Neuron (in vitro differentiated cells): ENCODE data around the gene PLCG1.

Experiments
- H2AFZ ChIP-seq: one replicate; pipeline ENCODE4 v1.6.1; 2013; ENCODE audit warnings: low read depth, mild to moderate bottlenecking, inconsistent platforms, low read length, moderate library complexity
- H3K27me3 ChIP-seq: one replicate; pipeline ENCODE4 v1.6.1; 2013; ENCODE audit warnings: low read length; ENCODE audit not compliant: insufficient read depth
- H3K36me3 ChIP-seq: one replicate; pipeline ENCODE4 v1.6.1; 2013; ENCODE audit warnings: low read length; ENCODE audit not compliant: insufficient read depth
- H3K4me1 ChIP-seq: one replicate; pipeline ENCODE4 v1.6.1; 2013; ENCODE audit warnings: low read length; ENCODE audit not compliant: insufficient read depth
- H3K4me3 ChIP-seq: 2 replicates; pipeline ENCODE4 v1.5.1; 2013; ENCODE audit warnings: mild to moderate bottlenecking, low read length, moderate library complexity
- H3K9me3 ChIP-seq: one replicate; pipeline ENCODE4 v1.6.1; 2013; ENCODE audit warnings: low read length

PLCG1 gene

GRCh38 chr20:41136680-41137613 is at the start of gene PLCG1:
PLCG1 (plus strand) TSS chr20:41137543; CDS start chr20:41137642, 99 bp downstream.
- peaks cover 38% of the 10 kb centered on the region for H3K4me1 ChIP-seq
- peak within 1 kb of the TSS; percentile 84 for H2AFZ ChIP-seq

GRCh38 chr20:41087777-41088176 is 49.6 kb upstream of the PLCG1 start:
- no peak overlapping the region for H3K4me3 ChIP-seq
- no peaks in the 10 kb centered on the region for H3K27me3 ChIP-seq
- H3K9me3 ChIP-seq, result no peaks in the 10 kb centered on the region
- H3K4me1 ChIP-seq, result no peaks in the 10 kb centered on the region
- no peak overlapping the region for H2AFZ ChIP-seq
- peaks cover 78% of the 10 kb centered on the region for H3K36me3 ChIP-seq

More at GRCh38 chr20:41136680-41137613, at the start of gene PLCG1:
- Histone ChIP-seq H3K9me3 (no peaks in the 10 kb centered on the region), H3K27me3 (no peaks in the 10 kb centered on the region), H3K36me3 (peaks cover 18% of the 10 kb centered on the region), H3K4me3 (peak within 1 kb of the TSS; percentile 79)

GRCh38 chr20:41089555-41089954 is 47.8 kb upstream of the PLCG1 start:
- H3K36me3 ChIP-seq, result peaks cover 77% of the 10 kb centered on the region
- H3K9me3 ChIP-seq, result no peaks in the 10 kb centered on the region
- H3K27me3 ChIP-seq, result no peaks in the 10 kb centered on the region
- no peaks in the 10 kb centered on the region for H3K4me1 ChIP-seq
- H3K4me3 ChIP-seq, result no peak overlapping the region
- no peak overlapping the region for H2AFZ ChIP-seq

- Histone ChIP-seq H3K9me3 (no peaks in the 10 kb centered on the region), H3K36me3 (peaks cover 73% of the 10 kb centered on the region)
Measured at GRCh38 chr20:41091927-41092326, 45.4 kb upstream of the PLCG1 start.

GRCh38 chr20:41094353-41095055 is 42.8 kb upstream of the PLCG1 start:
- no peaks in the 10 kb centered on the region for H3K9me3 ChIP-seq
- H3K4me3 ChIP-seq, result no peak overlapping the region
- H2AFZ ChIP-seq, result no peak overlapping the region
- H3K36me3 ChIP-seq, result peaks cover 76% of the 10 kb centered on the region
- H3K4me1 ChIP-seq, result no peaks in the 10 kb centered on the region
- no peaks in the 10 kb centered on the region for H3K27me3 ChIP-seq

More at GRCh38 chr20:41091927-41092326, 45.4 kb upstream of the PLCG1 start:
- no peaks in the 10 kb centered on the region for H3K4me1 ChIP-seq
- no peak overlapping the region for H2AFZ ChIP-seq
- H3K4me3 ChIP-seq, result no peak overlapping the region
- no peaks in the 10 kb centered on the region for H3K27me3 ChIP-seq

- Histone ChIP-seq H2AFZ (no peak overlapping the region), H3K4me1 (no peaks in the 10 kb centered on the region)
Measured at GRCh38 chr20:41095110-41095969, 42.0 kb upstream of the PLCG1 start.

GRCh38 chr20:41098703-41099250 is 38.6 kb upstream of the PLCG1 start:
- H3K36me3 ChIP-seq, result peaks cover 87% of the 10 kb centered on the region
- no peak overlapping the region for H3K4me3 ChIP-seq
- no peak overlapping the region for H2AFZ ChIP-seq
- H3K27me3 ChIP-seq, result no peaks in the 10 kb centered on the region
- H3K4me1 ChIP-seq, result no peaks in the 10 kb centered on the region
- H3K9me3 ChIP-seq, result no peaks in the 10 kb centered on the region

More at GRCh38 chr20:41095110-41095969, 42.0 kb upstream of the PLCG1 start:
- Histone ChIP-seq H3K27me3 (no peaks in the 10 kb centered on the region), H3K4me3 (no peak overlapping the region), H3K9me3 (no peaks in the 10 kb centered on the region), H3K36me3 (peaks cover 81% of the 10 kb centered on the region)

- Histone ChIP-seq H3K4me3 (no peak overlapping the region), H3K9me3 (no peaks in the 10 kb centered on the region), H3K4me1 (no peaks in the 10 kb centered on the region), H3K27me3 (no peaks in the 10 kb centered on the region), H2AFZ (no peak overlapping the region), H3K36me3 (peaks cover 90% of the 10 kb centered on the region)
Measured at GRCh38 chr20:41100001-41100480, 37.3 kb upstream of the PLCG1 start.

GRCh38 chr20:41101660-41102059 is 35.7 kb upstream of the PLCG1 start:
- Histone ChIP-seq H3K4me3 (no peak overlapping the region), H2AFZ (no peak overlapping the region), H3K4me1 (no peaks in the 10 kb centered on the region), H3K9me3 (no peaks in the 10 kb centered on the region), H3K27me3 (no peaks in the 10 kb centered on the region), H3K36me3 (peaks cover 95% of the 10 kb centered on the region)

GRCh38 chr20:41108531-41108930 is 28.8 kb upstream of the PLCG1 start:
- Histone ChIP-seq H3K4me1 (peaks cover 17% of the 10 kb centered on the region), H3K27me3 (no peaks in the 10 kb centered on the region), H3K9me3 (no peaks in the 10 kb centered on the region), H3K4me3 (no peak overlapping the region), H3K36me3 (peaks cover 85% of the 10 kb centered on the region), H2AFZ (no peak overlapping the region)

GRCh38 chr20:41110012-41110411 is 27.3 kb upstream of the PLCG1 start:
- H3K4me3 ChIP-seq, result no peak overlapping the region
- peaks cover 82% of the 10 kb centered on the region for H3K36me3 ChIP-seq
- H3K4me1 ChIP-seq, result peaks cover 17% of the 10 kb centered on the region
- no peak overlapping the region for H2AFZ ChIP-seq
- no peaks in the 10 kb centered on the region for H3K27me3 ChIP-seq
- no peaks in the 10 kb centered on the region for H3K9me3 ChIP-seq

GRCh38 chr20:41110930-41111577 is 26.3 kb upstream of the PLCG1 start:
- no peaks in the 10 kb centered on the region for H3K27me3 ChIP-seq
- H2AFZ ChIP-seq, result no peak overlapping the region
- peaks cover 82% of the 10 kb centered on the region for H3K36me3 ChIP-seq
- no peak overlapping the region for H3K4me3 ChIP-seq
- no peaks in the 10 kb centered on the region for H3K9me3 ChIP-seq
- peaks cover 17% of the 10 kb centered on the region for H3K4me1 ChIP-seq
